NCI-H2171 (cell line): ENCODE results near the gene NDUFS3.

ENCODE experiments used
- DNase-seq: peaks from one replicate; lab custom pipeline; 2025; lab: John Stamatoyannopoulos, UW

Gene NDUFS3

GRCh38 chr11:47589977-47590861, 11.3 kb downstream of the NDUFS3 start:
- no peak for DNase-seq

- DNase-seq: no peak
Measured at GRCh38 chr11:47591764-47592163, 12.9 kb downstream of the NDUFS3 start.

GRCh38 chr11:47592251-47592650, 13.4 kb downstream of the NDUFS3 start:
- DNase-seq: no peak

GRCh38 chr11:47592970-47593369, 14.1 kb downstream of the NDUFS3 start:
- DNase-seq: no peak

- DNase-seq: no peak
Measured at GRCh38 chr11:47593492-47593933, 14.6 kb downstream of the NDUFS3 start.

GRCh38 chr11:47593934-47594855, 15.3 kb downstream of the NDUFS3 start, which contains the start of gene C1QTNF4:
Gene C1QTNF4, minus strand, starts transcription at chr11:47594411. Its CDS starts 3,601 bp downstream, at chr11:47590810.
- DNase-seq: no peak

GRCh38 chr11:47595029-47595428, 16.2 kb downstream of the NDUFS3 start:
- DNase-seq: no peak

- no peak for DNase-seq
Measured at GRCh38 chr11:47595967-47596366, 17.1 kb downstream of the NDUFS3 start.

GRCh38 chr11:47599902-47600301, 21.0 kb downstream of the NDUFS3 start:
- DNase-seq: no peak

- DNase-seq: no peak
Measured at GRCh38 chr11:47603295-47603694, 24.4 kb downstream of the NDUFS3 start.

GRCh38 chr11:47605921-47606320, 27.0 kb downstream of the NDUFS3 start:
- DNase-seq: no peak

GRCh38 chr11:47606731-47607130, 27.9 kb downstream of the NDUFS3 start:
- peak; percentile 47 for DNase-seq

- peak; percentile 36 for DNase-seq
Measured at GRCh38 chr11:47607380-47607779, 28.5 kb downstream of the NDUFS3 start.

GRCh38 chr11:47609675-47610074, 30.8 kb downstream of the NDUFS3 start:
- no peak for DNase-seq

GRCh38 chr11:47611348-47611794, 32.5 kb downstream of the NDUFS3 start:
- DNase-seq: no peak

GRCh38 chr11:47615249-47615648, 36.4 kb downstream of the NDUFS3 start:
- no peak for DNase-seq

- no peak for DNase-seq
Measured at GRCh38 chr11:47616726-47617416, 38.0 kb downstream of the NDUFS3 start.

GRCh38 chr11:47617417-47617809, 38.5 kb downstream of the NDUFS3 start:
- DNase-seq: no peak

GRCh38 chr11:47620836-47621378, 42.0 kb downstream of the NDUFS3 start:
- DNase-seq: no peak

GRCh38 chr11:47626234-47626633, 47.4 kb downstream of the NDUFS3 start:
- DNase-seq: no peak

GRCh38 chr11:47628026-47628425, 49.2 kb downstream of the NDUFS3 start:
- DNase-seq: no peak

GRCh38 chr11:47631473-47631872, 52.6 kb downstream of the NDUFS3 start:
- no peak for DNase-seq
